ENCODE results near the gene SLC6A6.

DNA sequence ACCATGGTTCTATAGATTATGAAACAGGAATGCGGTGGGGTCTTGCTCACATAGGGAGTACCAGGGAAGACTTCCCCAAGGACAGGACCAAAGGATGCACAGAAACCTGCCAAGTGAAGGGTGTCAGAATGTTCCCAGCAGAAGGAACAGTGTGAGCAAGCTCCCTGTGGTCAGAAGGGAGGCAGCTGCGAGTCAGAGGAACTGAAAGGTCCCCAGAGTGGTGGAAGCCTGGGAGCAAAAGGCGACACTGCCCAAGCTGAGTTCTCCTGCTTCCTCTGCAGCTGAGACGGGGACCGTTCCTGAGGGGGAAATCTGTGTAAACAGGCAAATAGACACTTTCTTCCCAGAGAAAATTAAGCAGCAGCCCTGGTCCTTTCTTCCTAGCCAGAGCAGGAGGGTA lies 14.2 kb upstream of the SLC6A6 start:
- TF ChIP-seq, protein P1, sequence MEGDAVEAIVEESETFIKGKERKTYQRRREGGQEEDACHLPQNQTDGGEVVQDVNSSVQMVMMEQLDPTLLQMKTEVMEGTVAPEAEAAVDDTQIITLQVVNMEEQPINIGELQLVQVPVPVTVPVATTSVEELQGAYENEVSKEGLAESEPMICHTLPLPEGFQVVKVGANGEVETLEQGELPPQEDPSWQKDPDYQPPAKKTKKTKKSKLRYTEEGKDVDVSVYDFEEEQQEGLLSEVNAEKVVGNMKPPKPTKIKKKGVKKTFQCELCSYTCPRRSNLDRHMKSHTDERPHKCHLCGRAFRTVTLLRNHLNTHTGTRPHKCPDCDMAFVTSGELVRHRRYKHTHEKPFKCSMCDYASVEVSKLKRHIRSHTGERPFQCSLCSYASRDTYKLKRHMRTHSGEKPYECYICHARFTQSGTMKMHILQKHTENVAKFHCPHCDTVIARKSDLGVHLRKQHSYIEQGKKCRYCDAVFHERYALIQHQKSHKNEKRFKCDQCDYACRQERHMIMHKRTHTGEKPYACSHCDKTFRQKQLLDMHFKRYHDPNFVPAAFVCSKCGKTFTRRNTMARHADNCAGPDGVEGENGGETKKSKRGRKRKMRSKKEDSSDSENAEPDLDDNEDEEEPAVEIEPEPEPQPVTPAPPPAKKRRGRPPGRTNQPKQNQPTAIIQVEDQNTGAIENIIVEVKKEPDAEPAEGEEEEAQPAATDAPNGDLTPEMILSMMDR (optimal IDR thresholded peaks at IDR 0.05 in 1 of 3, IDR thresholded peaks at IDR 0.05 in 1 of 3, conservative IDR thresholded peaks at IDR 0.05 in 1 of 3; ENCODE audit: extremely low read depth in 1 of 3, insufficient read depth in 2 of 3, low read length in 3 of 3): no peak
- TF ChIP-seq EZH2 (IDR thresholded peaks at IDR 0.05; ENCODE audit: low read length): no peak
